Endodermal cell (in vitro differentiated cells): ENCODE results near the gene PKNOX1. TPM values are rescaled to one million over a fixed set of nuclear protein-coding genes. Genes with fewer than 3 reads are reported as not detected.

ENCODE experiments used
- DNase-seq: peaks from one replicate; pipeline ENCODE4 v3.0.0-alpha.2; 2017
- H3K27ac ChIP-seq: 2 replicates; pipeline ENCODE4 v1.5.1; 2013; ENCODE audit warnings: mild to moderate bottlenecking, low read depth, low read length, moderate library complexity
- H3K27me3 ChIP-seq: 2 replicates; pipeline ENCODE4 v1.6.1; 2013; ENCODE audit warnings: mild to moderate bottlenecking, low read length, moderate library complexity; ENCODE audit not compliant: insufficient read depth, control insufficient read depth, poor library complexity, severe bottlenecking
- H3K36me3 ChIP-seq: 2 replicates; pipeline ENCODE4 v1.7.0; 2013; ENCODE audit warnings: mild to moderate bottlenecking, low read length, moderate library complexity; ENCODE audit not compliant: control insufficient read depth, insufficient read depth
- H3K4me1 ChIP-seq: one replicate; pipeline ENCODE4 v1.7.0; 2013; ENCODE audit warnings: low read length; ENCODE audit not compliant: control insufficient read depth, insufficient read depth
- H3K4me3 ChIP-seq: 2 replicates; pipeline ENCODE4 v1.5.1; 2013; ENCODE audit warnings: mild to moderate bottlenecking, low read length, moderate library complexity
- H3K9ac ChIP-seq: 2 replicates; pipeline ENCODE4 v1.6.1; 2013; ENCODE audit warnings: mild to moderate bottlenecking, low read length, moderate library complexity; ENCODE audit not compliant: poor library complexity, severe bottlenecking; ENCODE audit errors: extremely low read depth
- H3K9me3 ChIP-seq: 2 replicates; pipeline ENCODE4 v1.6.1; 2013; ENCODE audit warnings: mild to moderate bottlenecking, low read length, moderate library complexity; ENCODE audit not compliant: control insufficient read depth
- H3K27ac Mint-ChIP-seq: 2 replicates; pipeline ENCODE4 v1.8.0; 2020; ENCODE audit warnings: mixed read lengths
- H3K27me3 Mint-ChIP-seq: 2 replicates; pipeline ENCODE4 v1.8.0; 2021; ENCODE audit warnings: mild to moderate bottlenecking, mixed read lengths; ENCODE audit not compliant: insufficient read depth
- H3K36me3 Mint-ChIP-seq: 2 replicates; pipeline ENCODE4 v1.8.0; 2020; ENCODE audit warnings: low read depth, mixed read lengths
- H3K4me1 Mint-ChIP-seq: 2 replicates; pipeline ENCODE4 v1.8.0; 2020; ENCODE audit warnings: mixed read lengths
- H3K4me3 Mint-ChIP-seq: 2 replicates; pipeline ENCODE4 v1.8.0; 2020; ENCODE audit warnings: mild to moderate bottlenecking, moderate library complexity, mixed read lengths
- H3K9me3 Mint-ChIP-seq: 2 replicates; pipeline ENCODE4 v1.8.0; 2020; ENCODE audit warnings: mild to moderate bottlenecking, mixed read lengths
- CTCF ChIP-seq: fragments of 200-600 bp; sonication (generic); conservative IDR thresholded peaks from 2 replicates; pipeline ENCODE4 v1.5.0; 2021; ENCODE audit warnings: antibody characterized with exemption, mild to moderate bottlenecking
- WGBS, 2 experiments: methylation state at CpG; one replicate each; pipeline versions ENCODE4 v1.1.5 to v1.1.7; 2013; ENCODE audit warnings: missing lambda C conversion rate in 2 of 2, mixed read lengths in 1 of 2; ENCODE audit not compliant: insufficient coverage in 1 of 2, insufficient read length in 1 of 2; 5-methylcytosine and 5-hydroxymethylcytosine counted together
- total RNA-seq, 2 donors: library from RNA; stranded (reverse); fragmentation: NEBNext Ultra II Directional in 1 of 2; extraction: Animal tissue kit (Norgen Biotek cat#: 25700) in 1 of 2; gene quantifications; 2 replicates in 1 of 2; 3 replicates in 1 of 2; pipeline ENCODE4 v1.2.1, GENCODE V29; 2021

Gene PKNOX1
- total RNA-seq, 2 donors from 2014 or later: 25.9 to 29.9 TPM

GRCh38 chr21:43027846-43028731, 53.7 kb downstream of the PKNOX1 start:
- H3K27me3 Mint-ChIP-seq: no peaks in the 10 kb centered on the region
- H3K36me3 ChIP-seq: peaks cover 72% of the 10 kb centered on the region
- no peak overlapping the region for H3K4me3 ChIP-seq
- no peak overlapping the region for H3K4me3 Mint-ChIP-seq
- no peaks in the 10 kb centered on the region for H3K27me3 ChIP-seq
- H3K36me3 Mint-ChIP-seq: peaks cover 73% of the 10 kb centered on the region
- no peaks in the 10 kb centered on the region for H3K9me3 ChIP-seq
- no peaks in the 10 kb centered on the region for H3K9me3 Mint-ChIP-seq
- H3K27ac Mint-ChIP-seq: peak overlapping the region; percentile 58
- no peaks in the 10 kb centered on the region for H3K4me1 Mint-ChIP-seq
- H3K9ac ChIP-seq: no peak overlapping the region
- DNase-seq: no peak
- WGBS, 2 experiments: 92 to 93% methylated on average over 27 of the region's 27 CpGs
- no peaks in the 10 kb centered on the region for H3K4me1 ChIP-seq
- no peak for TF ChIP-seq CTCF
- no peak overlapping the region for H3K27ac ChIP-seq

DNA sequence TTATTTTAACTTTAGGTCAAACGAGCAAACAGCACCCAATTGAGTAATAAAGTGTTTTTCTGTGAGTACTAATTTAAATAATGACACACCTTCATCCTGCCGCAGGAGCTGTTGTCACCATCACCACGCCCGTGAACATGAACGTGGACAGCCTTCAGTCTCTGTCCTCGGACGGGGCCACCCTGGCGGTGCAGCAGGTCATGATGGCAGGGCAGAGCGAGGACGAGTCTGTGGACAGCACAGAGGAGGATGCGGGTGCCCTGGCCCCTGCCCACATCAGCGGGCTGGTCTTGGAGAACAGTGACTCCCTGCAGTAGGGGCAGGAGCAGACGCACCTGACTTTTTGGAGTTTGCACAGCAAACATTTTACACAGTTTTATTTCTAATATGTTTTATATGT, 55.4 kb downstream of the PKNOX1 start:
- WGBS, 2 experiments: 96 to 100% methylated on average over 5 to 13 of the region's 13 CpGs
- Mint-ChIP-seq H3K4me3 (no peak overlapping the region), H3K36me3 (peaks cover 59% of the 10 kb centered on the region)

DNA sequence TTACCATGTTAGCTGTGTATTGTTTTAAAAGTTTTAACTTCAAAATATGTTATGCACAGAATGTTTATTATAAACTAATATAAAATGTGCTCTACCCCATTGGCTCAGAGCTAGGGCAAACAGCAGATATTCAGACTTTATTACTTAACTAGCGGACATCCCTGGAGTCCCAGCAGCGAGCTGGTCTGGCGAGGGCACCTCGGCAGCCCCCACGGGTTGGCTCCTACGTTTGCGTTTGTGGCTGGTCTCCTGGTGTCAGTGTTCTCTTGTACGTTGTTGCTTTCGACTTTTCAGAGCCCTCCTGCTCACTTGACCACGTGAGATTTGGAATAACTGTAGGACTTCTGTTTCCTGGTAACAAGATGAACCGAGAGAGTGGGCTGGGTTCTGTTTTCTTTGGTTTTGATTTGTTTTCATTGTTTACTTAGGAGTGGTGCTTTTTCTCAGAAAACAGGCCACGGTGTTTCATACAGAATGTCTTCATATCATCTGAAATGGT, 56.8 kb downstream of the PKNOX1 start:
- H3K27ac Mint-ChIP-seq: no peak overlapping the region
- Histone ChIP-seq H3K36me3 (peaks cover 67% of the 10 kb centered on the region), H3K27me3 (no peaks in the 10 kb centered on the region), H3K4me1 (no peaks in the 10 kb centered on the region), H3K9ac (no peak overlapping the region), H3K4me3 (no peak overlapping the region), H3K9me3 (no peaks in the 10 kb centered on the region), H3K27ac (no peak overlapping the region)
- H3K9me3 Mint-ChIP-seq: no peaks in the 10 kb centered on the region
- no peaks in the 10 kb centered on the region for H3K27me3 Mint-ChIP-seq
- WGBS, 2 experiments: 94 to 98% methylated on average over 9 to 12 of the region's 12 CpGs
- H3K36me3 Mint-ChIP-seq: peaks cover 53% of the 10 kb centered on the region
- no peak for DNase-seq
- no peak overlapping the region for H3K4me3 Mint-ChIP-seq
- no peak for TF ChIP-seq CTCF
- no peaks in the 10 kb centered on the region for H3K4me1 Mint-ChIP-seq

More for the DNA sequence above, 55.4 kb downstream of the PKNOX1 start:
- H3K9ac ChIP-seq: no peak overlapping the region
- DNase-seq: no peak
- no peaks in the 10 kb centered on the region for H3K4me1 Mint-ChIP-seq
- H3K36me3 ChIP-seq: peaks cover 73% of the 10 kb centered on the region
- H3K9me3 ChIP-seq: no peaks in the 10 kb centered on the region
- TF ChIP-seq CTCF: no peak
- H3K4me3 ChIP-seq: no peak overlapping the region
- no peaks in the 10 kb centered on the region for H3K27me3 Mint-ChIP-seq
- no peak overlapping the region for H3K27ac Mint-ChIP-seq
- H3K27me3 ChIP-seq: no peaks in the 10 kb centered on the region
- H3K4me1 ChIP-seq: no peaks in the 10 kb centered on the region
- no peak overlapping the region for H3K27ac ChIP-seq
- no peaks in the 10 kb centered on the region for H3K9me3 Mint-ChIP-seq
